WTC11 (cell line): ENCODE results near the gene APLF. TPM values are rescaled to one million over a fixed set of nuclear protein-coding genes. Genes with fewer than 3 reads are reported as not detected.

Source experiments
- ATAC-seq: fragments of 200-7000 bp; cut with Tn5 transposase; 2 replicates; pipeline ENCODE4 v1.10.0; 2021; ENCODE audit warnings: mild to moderate bottlenecking, moderate library complexity
- CTCF ChIA-PET: fragments of 300-600 bp; sonication (Branson Sonifier 250); formaldehyde crosslinking; loops from one replicate; lab custom pipeline; 2021; ENCODE audit warnings: antibody characterized with exemption; lab: Charles Lee
- POLR2A ChIA-PET: fragments of 350-600 bp; sonication (Branson Sonifier 250); formaldehyde crosslinking; loops from one replicate; lab custom pipeline; 2021; ENCODE audit warnings: antibody characterized with exemption; lab: Charles Lee
- DNase-seq: peaks from one replicate; pipeline ENCODE4 v3.0.0; 2021; ENCODE audit warnings: low spot score
- H3K27ac Mint-ChIP-seq: 2 replicates; pipeline ENCODE4 v1.8.0; 2021; ENCODE audit warnings: mixed read lengths
- H3K27me3 Mint-ChIP-seq: 2 replicates; pipeline ENCODE4 v1.8.0; 2021; ENCODE audit warnings: low read depth, mild to moderate bottlenecking, moderate library complexity, mixed read lengths
- H3K36me3 Mint-ChIP-seq: 2 replicates; pipeline ENCODE4 v1.8.0; 2021; ENCODE audit warnings: mixed read lengths
- H3K4me1 Mint-ChIP-seq: 2 replicates; pipeline ENCODE4 v1.8.0; 2022; ENCODE audit warnings: mixed read lengths
- H3K4me3 Mint-ChIP-seq: 2 replicates; pipeline ENCODE4 v1.8.0; 2021; ENCODE audit warnings: mild to moderate bottlenecking, moderate library complexity, mixed read lengths
- H3K9me3 Mint-ChIP-seq: 2 replicates; pipeline ENCODE4 v1.8.0; 2021; ENCODE audit warnings: mixed read lengths
- AFF4 ChIP-seq: sonication (generic); formaldehyde crosslinking; IDR thresholded peaks from 2 replicates; pipeline ENCODE4 v1.8.1; 2023; ENCODE audit warnings: mild to moderate bottlenecking, missing genetic modification reagents, borderline replicate concordance
- ARID4B ChIP-seq: sonication (generic); formaldehyde crosslinking; IDR thresholded peaks from 2 replicates; pipeline ENCODE4 v1.8.0; 2023; ENCODE audit warnings: missing genetic modification reagents, mild to moderate bottlenecking, borderline replicate concordance
- ATF1 ChIP-seq: sonication (generic); formaldehyde crosslinking; IDR thresholded peaks from 2 replicates; pipeline ENCODE4 v1.8.1; 2023; ENCODE audit warnings: mild to moderate bottlenecking, moderate library complexity, missing genetic modification reagents
- CREM ChIP-seq: sonication (generic); formaldehyde crosslinking; IDR thresholded peaks from 2 replicates; pipeline ENCODE4 v1.8.1; 2022; ENCODE audit warnings: mild to moderate bottlenecking, missing genetic modification reagents, moderate library complexity
- ELF4 ChIP-seq: sonication (generic); formaldehyde crosslinking; IDR thresholded peaks from 2 replicates; pipeline ENCODE4 v1.8.1; 2022; ENCODE audit warnings: low read depth, mild to moderate bottlenecking, moderate library complexity, missing genetic modification reagents
- ERG ChIP-seq: fragments of 250-450 bp; sonication (Bioruptor Pico); IDR thresholded peaks from 2 replicates; pipeline ENCODE4 v1.8.0; 2021; ENCODE audit warnings: mild to moderate bottlenecking
- ESRRA ChIP-seq: sonication (generic); formaldehyde crosslinking; IDR thresholded peaks from 2 replicates; pipeline ENCODE4 v1.8.1; 2022; ENCODE audit warnings: mild to moderate bottlenecking, missing genetic modification reagents, borderline replicate concordance
- ETV6 ChIP-seq: sonication (generic); formaldehyde crosslinking; IDR thresholded peaks from 2 replicates; pipeline ENCODE4 v1.8.1; 2022; ENCODE audit warnings: mild to moderate bottlenecking, missing genetic modification reagents
- FOXK1 ChIP-seq: sonication (generic); formaldehyde crosslinking; IDR thresholded peaks from 2 replicates; pipeline ENCODE4 v1.8.0; 2022; ENCODE audit warnings: mild to moderate bottlenecking, moderate library complexity, missing genetic modification reagents
- HMGA2 ChIP-seq: fragments of 250-450 bp; sonication (Bioruptor Pico); IDR thresholded peaks from 2 replicates; pipeline ENCODE4 v1.4.0; 2021; ENCODE audit warnings: mild to moderate bottlenecking, moderate library complexity
- IRF2 ChIP-seq: sonication (generic); formaldehyde crosslinking; IDR thresholded peaks from 2 replicates; pipeline ENCODE4 v1.8.0; 2022; ENCODE audit warnings: low read depth, missing genetic modification reagents, borderline replicate concordance
- NFE2L1 ChIP-seq: sonication (generic); formaldehyde crosslinking; IDR thresholded peaks from 2 replicates; pipeline ENCODE4 v1.8.1; 2023; ENCODE audit warnings: missing genetic modification reagents
- PREB ChIP-seq: sonication (generic); formaldehyde crosslinking; IDR thresholded peaks from 2 replicates; pipeline ENCODE4 v1.8.1; 2022; ENCODE audit warnings: mild to moderate bottlenecking, missing genetic modification reagents, moderate library complexity, borderline replicate concordance
- RORB ChIP-seq: fragments of 250-450 bp; sonication (Bioruptor Pico); IDR thresholded peaks from 2 replicates; pipeline ENCODE4 v1.9.0; 2021; ENCODE audit warnings: mild to moderate bottlenecking
- SMAD3 ChIP-seq: sonication (generic); formaldehyde crosslinking; IDR thresholded peaks from 2 replicates; pipeline ENCODE4 v1.8.0; 2022; ENCODE audit warnings: missing genetic modification reagents, mild to moderate bottlenecking, borderline replicate concordance
- SOX15 ChIP-seq: fragments of 250-450 bp; sonication (Bioruptor Pico); IDR thresholded peaks from 2 replicates; pipeline ENCODE4 v1.9.0; 2021; ENCODE audit warnings: mild to moderate bottlenecking
- ZNF219 ChIP-seq: sonication (generic); formaldehyde crosslinking; IDR thresholded peaks from 2 replicates; pipeline ENCODE4 v1.8.0; 2023; ENCODE audit warnings: missing genetic modification reagents, mild to moderate bottlenecking, borderline replicate concordance
- ZNF396 ChIP-seq: fragments of 250-450 bp; sonication (Bioruptor Pico); IDR thresholded peaks from 2 replicates; pipeline ENCODE4 v1.8.0; 2021; ENCODE audit warnings: mild to moderate bottlenecking, moderate library complexity, borderline replicate concordance
- ZNF416 ChIP-seq: fragments of 250-450 bp; sonication (Bioruptor Pico); IDR thresholded peaks from 2 replicates; pipeline ENCODE4 v1.9.0; 2021; ENCODE audit warnings: mild to moderate bottlenecking, inconsistent platforms
- total RNA-seq: library from RNA; stranded (reverse); gene quantifications from 3 replicates; pipeline ENCODE4 v1.2.3, GENCODE V29; 2021
- TF ChIP-seq, protein P1 (sequence below): sonication (generic); formaldehyde crosslinking; IDR thresholded peaks from 2 replicates; pipeline ENCODE4 v1.8.1; 2023; ENCODE audit warnings: mild to moderate bottlenecking, missing genetic modification reagents, moderate library complexity
- TF ChIP-seq, protein P2 (sequence below): fragments of 250-450 bp; sonication (Bioruptor Pico); conservative IDR thresholded peaks from 2 replicates; pipeline ENCODE4 v1.9.0; 2021; ENCODE audit warnings: mild to moderate bottlenecking
- TF ChIP-seq, protein P3 (sequence below): sonication (generic); formaldehyde crosslinking; IDR thresholded peaks from 2 replicates; pipeline ENCODE4 v1.8.1; 2022; ENCODE audit warnings: mild to moderate bottlenecking, moderate library complexity, missing genetic modification reagents

APLF gene
- total RNA-seq, 1 experiment from 2014 or later: 2.7 TPM

- DNase-seq (no peak), ATAC-seq (no peak)
- TF ChIP-seq ARID4B (CRISPR knock-in tag): no peak
- no peak for TF ChIP-seq SOX15
- TF ChIP-seq AFF4: no peak
- no peak for TF ChIP-seq IRF2 (CRISPR knock-in tag)
- no peak for TF ChIP-seq SMAD3
- no peak for TF ChIP-seq PREB (CRISPR knock-in tag)
- TF ChIP-seq ZNF416 (CRISPR knock-in tag): no peak
- no peak for TF ChIP-seq ZNF219 (CRISPR knock-in tag)
- TF ChIP-seq CREM (CRISPR knock-in tag): no peak
- no peak for TF ChIP-seq ERG
- no peak for TF ChIP-seq ETV6 (CRISPR knock-in tag)
- TF ChIP-seq RORB: no peak
- TF ChIP-seq, protein P1, sequence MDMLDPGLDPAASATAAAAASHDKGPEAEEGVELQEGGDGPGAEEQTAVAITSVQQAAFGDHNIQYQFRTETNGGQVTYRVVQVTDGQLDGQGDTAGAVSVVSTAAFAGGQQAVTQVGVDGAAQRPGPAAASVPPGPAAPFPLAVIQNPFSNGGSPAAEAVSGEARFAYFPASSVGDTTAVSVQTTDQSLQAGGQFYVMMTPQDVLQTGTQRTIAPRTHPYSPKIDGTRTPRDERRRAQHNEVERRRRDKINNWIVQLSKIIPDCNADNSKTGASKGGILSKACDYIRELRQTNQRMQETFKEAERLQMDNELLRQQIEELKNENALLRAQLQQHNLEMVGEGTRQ (CRISPR knock-in tag): no peak
- Mint-ChIP-seq H3K27ac (no peak overlapping the region), H3K4me1 (peaks cover 10% of the 10 kb centered on the region; the same call in 1 of the 2 replicates), H3K27me3 (no peaks in the 10 kb centered on the region), H3K9me3 (no peaks in the 10 kb centered on the region), H3K4me3 (no peak overlapping the region), H3K36me3 (no peaks in the 10 kb centered on the region)
- ChIA-PET CTCF (interaction anchor here (1.2 kb wide), 2 partner anchors 126 to 239 kb away, joined by 4 read pairs; no protein-coding TSS in a partner anchor), POLR2A (no interaction called here)
Measured at GRCh38 chr2:68469935-68470334, 2.5 kb downstream of the APLF start.

- Mint-ChIP-seq H3K27ac (no peak overlapping the region), H3K27me3 (no peaks in the 10 kb centered on the region), H3K36me3 (no peaks in the 10 kb centered on the region), H3K4me3 (no peak overlapping the region), H3K9me3 (no peaks in the 10 kb centered on the region), H3K4me1 (peaks cover 5% of the 10 kb centered on the region; the same call in 1 of the 2 replicates)
- ChIA-PET CTCF (no interaction called here), POLR2A (no interaction called here)
- ATAC-seq (no peak), DNase-seq (no peak)
- no peak for TF ChIP-seq ETV6 (CRISPR knock-in tag)
- TF ChIP-seq FOXK1 (CRISPR knock-in tag): no peak
- no peak for TF ChIP-seq ZNF416 (CRISPR knock-in tag)
- no peak for TF ChIP-seq HMGA2 (CRISPR knock-in tag)
- TF ChIP-seq, protein P2, sequence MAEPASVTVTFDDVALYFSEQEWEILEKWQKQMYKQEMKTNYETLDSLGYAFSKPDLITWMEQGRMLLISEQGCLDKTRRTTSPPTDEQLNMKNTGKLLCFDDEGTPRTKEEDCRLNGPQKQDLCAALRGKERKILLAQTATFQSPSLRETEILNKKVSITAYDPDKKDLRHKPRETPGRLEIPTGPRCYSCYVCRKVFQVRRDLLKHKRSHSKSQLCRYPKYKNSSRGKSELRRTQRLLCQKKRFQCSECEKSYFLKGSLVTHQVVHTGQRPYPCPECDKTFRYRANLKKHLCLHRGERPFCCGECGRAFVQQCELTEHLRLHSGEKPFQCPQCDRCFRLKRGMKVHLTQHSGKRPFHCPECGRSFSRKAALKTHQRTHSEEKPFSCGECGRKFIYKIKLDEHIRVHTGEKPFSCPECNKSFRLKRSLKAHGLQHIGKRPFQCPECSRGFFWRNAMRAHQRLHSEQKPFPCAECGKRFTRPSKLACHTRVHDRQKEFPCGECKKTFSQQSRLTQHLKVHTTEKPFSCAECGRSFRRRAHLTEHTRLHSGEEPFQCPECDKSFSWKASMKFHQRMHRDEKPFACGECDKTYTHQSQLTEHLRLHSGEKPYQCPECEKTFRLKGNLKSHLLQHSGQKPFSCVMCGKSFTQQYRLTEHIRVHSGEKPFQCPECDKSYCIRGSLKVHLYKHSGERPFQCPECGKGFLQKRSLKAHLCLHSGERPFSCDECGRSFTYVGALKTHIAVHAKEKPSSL: no peak
- TF ChIP-seq, protein P3, sequence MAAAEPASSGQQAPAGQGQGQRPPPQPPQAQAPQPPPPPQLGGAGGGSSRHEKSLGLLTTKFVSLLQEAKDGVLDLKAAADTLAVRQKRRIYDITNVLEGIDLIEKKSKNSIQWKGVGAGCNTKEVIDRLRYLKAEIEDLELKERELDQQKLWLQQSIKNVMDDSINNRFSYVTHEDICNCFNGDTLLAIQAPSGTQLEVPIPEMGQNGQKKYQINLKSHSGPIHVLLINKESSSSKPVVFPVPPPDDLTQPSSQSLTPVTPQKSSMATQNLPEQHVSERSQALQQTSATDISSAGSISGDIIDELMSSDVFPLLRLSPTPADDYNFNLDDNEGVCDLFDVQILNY (CRISPR knock-in tag): no peak
- TF ChIP-seq ZNF396 (CRISPR knock-in tag): no peak
- TF ChIP-seq ATF1 (CRISPR knock-in tag): no peak
- TF ChIP-seq ESRRA (CRISPR knock-in tag): no peak
- no peak for TF ChIP-seq NFE2L1 (CRISPR knock-in tag)
- no peak for TF ChIP-seq SMAD3
- TF ChIP-seq ELF4 (CRISPR knock-in tag): no peak
Measured at GRCh38 chr2:68471385-68471784, 4.0 kb downstream of the APLF start.
